Thoracic aorta endothelial cell (primary cell): Measurements from ENCODE around the gene OR1B1. TPM values are rescaled to one million over a fixed set of nuclear protein-coding genes. Genes with fewer than 3 reads are reported as not detected.

Source experiments
- total RNA-seq: library from RNA; depleted of rRNA; stranded (reverse); fragments of >200 nt; gene quantifications from 2 replicates; pipeline ENCODE4 v1.2.3, GENCODE V29; 2012

OR1B1 gene
- total RNA-seq, result 0.14 TPM in 1 of 2 replicates, not detected in the other

GRCh38 chr9:122657527-122657926 lies at the start of gene OR1B1:
TSS of gene OR1B1 (minus strand) at chr9:122657627.

GRCh38 chr9:122661416-122661815 lies 4.0 kb upstream of the OR1B1 start, which contains the start of gene OR1L1:
TSS of gene OR1L1 (plus strand) at chr9:122661716. CDS start at chr9:122661716, 0 bp downstream.

GRCh38 chr9:122614362-122614761 lies 43.1 kb downstream of the OR1B1 start, which contains the start of gene OR1Q1:
TSS of gene OR1Q1 (plus strand) at chr9:122614738. CDS start at chr9:122614738, 0 bp downstream.

GRCh38 chr9:122583284-122583683 lies 74.1 kb downstream of the OR1B1 start, which contains the start of gene OR1L8:
TSS of gene OR1L8 (minus strand) at chr9:122583384. CDS start at chr9:122568477, 14,907 bp downstream.

Other genes starting within 250 kb of the OR1B1 start
- gene OR1J1, start 179.7 kb downstream of the OR1B1 start, total RNA-seq, result not detected in 2 replicates
- not detected in 2 replicates for gene OR1J2, start 146.8 kb downstream of the OR1B1 start, total RNA-seq
- gene OR1J4, start 138.5 kb downstream of the OR1B1 start, total RNA-seq, result not detected in 2 replicates
- gene OR1N1, start 130.3 kb downstream of the OR1B1 start, total RNA-seq, result not detected in 2 replicates
- gene OR1N2, start 104.5 kb downstream of the OR1B1 start, total RNA-seq, result not detected in 2 replicates
- gene OR1L8, start 74.2 kb downstream of the OR1B1 start, total RNA-seq, result under 0.01 and 0.22 TPM in 2 replicates
- gene OR1Q1, start 42.9 kb downstream of the OR1B1 start, total RNA-seq, result not detected in 2 replicates
- not detected in 2 replicates for gene OR1L1, start 4.1 kb upstream of the OR1B1 start, total RNA-seq
- not detected in 2 replicates for gene OR1L3, start 17.5 kb upstream of the OR1B1 start, total RNA-seq
- gene OR1L4, start 66.4 kb upstream of the OR1B1 start, total RNA-seq, result not detected in 2 replicates
- not detected in 2 replicates for gene OR1L6, start 84.7 kb upstream of the OR1B1 start, total RNA-seq
- gene OR5C1, start 131.3 kb upstream of the OR1B1 start, total RNA-seq, result not detected in 2 replicates
- not detected in 2 replicates for gene OR1K1, start 142.5 kb upstream of the OR1B1 start, total RNA-seq
- 46.6 and 53.5 TPM in 2 replicates for gene PDCL, start 171.0 kb upstream of the OR1B1 start, total RNA-seq
- 77.5 and 85.1 TPM in 2 replicates for gene RC3H2, start 247.7 kb upstream of the OR1B1 start, total RNA-seq